ENCODE measurements around the gene S100A11. TPM values are rescaled to one million over a fixed set of nuclear protein-coding genes. Genes with fewer than 3 reads are reported as not detected.

S100A11 gene
- total RNA-seq, 2 experiments from 2014 or later = 264 to 361 TPM

DNA sequence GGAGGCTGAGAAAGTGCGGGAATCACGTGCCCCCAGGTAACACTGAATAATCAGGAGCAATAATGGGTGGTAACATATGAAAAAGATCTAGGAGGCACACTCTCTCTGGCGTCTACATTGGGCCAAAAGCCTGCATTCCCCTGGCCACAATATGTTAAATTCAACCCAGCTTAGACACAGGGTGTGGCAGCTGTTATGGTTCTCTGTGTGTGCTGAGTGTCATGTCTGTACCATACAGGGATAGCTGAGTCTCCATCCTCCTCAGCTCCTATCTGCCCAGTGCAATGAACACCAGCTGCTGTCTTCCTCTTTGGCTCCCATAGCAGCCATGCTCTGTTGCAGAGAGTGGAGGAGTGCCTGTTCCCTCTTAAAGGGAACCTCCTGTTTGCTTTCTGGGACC lies 14.3 kb downstream of the S100A11 start:
- no peaks in the 10 kb centered on the region for H3K36me3 Mint-ChIP-seq (ENCODE audit: low read depth)
- H3K4me3 Mint-ChIP-seq = no peak overlapping the region
- no peak for DNase-seq
- no peak overlapping the region for H3K27ac Mint-ChIP-seq
- no peaks in the 10 kb centered on the region for H3K9me3 Mint-ChIP-seq (ENCODE audit: low read depth)
- ATAC-seq = no peak
- no peaks in the 10 kb centered on the region for H3K4me1 Mint-ChIP-seq
- H3K27me3 Mint-ChIP-seq = no peaks in the 10 kb centered on the region
- intact Hi-C loops (cut with DNase I, micrococcal nuclease) = no loop called here
- ChIA-PET POLR2A (no interaction called here), CTCF (no interaction called here)

DNA sequence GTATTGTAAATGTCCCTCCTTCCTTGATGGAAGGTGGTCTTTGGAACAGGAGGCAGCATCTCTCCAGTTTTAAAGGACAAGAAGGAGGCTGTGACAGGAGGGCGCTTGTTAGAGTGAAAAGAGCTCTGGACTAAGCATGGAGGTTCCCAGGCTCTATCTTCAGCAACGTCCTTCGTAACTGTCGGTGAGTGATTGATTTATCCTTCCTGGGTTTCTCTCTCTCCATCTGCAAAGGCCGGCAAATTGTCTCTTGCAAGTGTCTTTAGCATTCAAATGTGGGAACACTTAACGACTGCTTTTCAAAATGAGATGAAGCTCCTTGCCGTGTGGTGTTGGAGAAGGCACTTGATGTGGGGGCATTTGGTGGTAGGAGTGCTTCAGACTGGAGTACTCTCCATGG lies 15.2 kb downstream of the S100A11 start:
- H3K4me1 Mint-ChIP-seq = no peaks in the 10 kb centered on the region
- ChIA-PET CTCF (interaction anchor here (1.3 kb wide), 1 partner anchor 12 kb away, joined by 3 read pairs; no protein-coding TSS in a partner anchor), POLR2A (no interaction called here)
- no peaks in the 10 kb centered on the region for H3K27me3 Mint-ChIP-seq
- intact Hi-C loops (cut with DNase I, micrococcal nuclease) = no loop called here
- H3K36me3 Mint-ChIP-seq (ENCODE audit: low read depth) = no peaks in the 10 kb centered on the region
- H3K4me3 Mint-ChIP-seq = no peak overlapping the region
- DNase-seq = no peak
- ATAC-seq = no peak
- H3K27ac Mint-ChIP-seq = no peak overlapping the region
- no peaks in the 10 kb centered on the region for H3K9me3 Mint-ChIP-seq (ENCODE audit: low read depth)

DNA sequence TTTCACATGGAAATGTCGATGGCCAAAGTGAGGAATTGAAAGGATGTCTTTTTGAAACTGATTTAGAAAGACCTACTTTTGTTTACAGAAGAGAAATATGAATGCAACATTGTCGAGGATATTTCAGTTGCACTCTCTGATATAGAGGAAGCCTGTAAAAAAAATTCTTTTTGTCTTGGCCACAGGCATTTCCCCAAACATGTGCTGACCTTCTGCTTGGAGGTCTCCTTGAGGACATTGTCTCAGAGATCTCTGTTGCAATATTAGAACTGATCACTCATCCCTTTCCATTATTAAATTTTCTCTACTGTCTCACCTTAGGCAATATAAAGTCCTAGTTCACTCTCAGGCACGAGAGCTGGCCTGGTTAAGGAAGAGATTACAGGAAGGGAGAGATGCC lies 16.0 kb downstream of the S100A11 start:
- Mint-ChIP-seq H3K27me3 (no peaks in the 10 kb centered on the region), H3K4me3 (no peak overlapping the region), H3K27ac (no peak overlapping the region), H3K4me1 (no peaks in the 10 kb centered on the region), H3K36me3 (ENCODE audit: low read depth) (no peaks in the 10 kb centered on the region), H3K9me3 (ENCODE audit: low read depth) (no peaks in the 10 kb centered on the region)
- intact Hi-C loops (cut with DNase I, micrococcal nuclease) = no loop called here
- no peak for ATAC-seq
- ChIA-PET CTCF (interaction anchor here (1.3 kb wide), 1 partner anchor 11 kb away, joined by 3 read pairs; no protein-coding TSS in a partner anchor), POLR2A (no interaction called here)
- DNase-seq = no peak

DNA sequence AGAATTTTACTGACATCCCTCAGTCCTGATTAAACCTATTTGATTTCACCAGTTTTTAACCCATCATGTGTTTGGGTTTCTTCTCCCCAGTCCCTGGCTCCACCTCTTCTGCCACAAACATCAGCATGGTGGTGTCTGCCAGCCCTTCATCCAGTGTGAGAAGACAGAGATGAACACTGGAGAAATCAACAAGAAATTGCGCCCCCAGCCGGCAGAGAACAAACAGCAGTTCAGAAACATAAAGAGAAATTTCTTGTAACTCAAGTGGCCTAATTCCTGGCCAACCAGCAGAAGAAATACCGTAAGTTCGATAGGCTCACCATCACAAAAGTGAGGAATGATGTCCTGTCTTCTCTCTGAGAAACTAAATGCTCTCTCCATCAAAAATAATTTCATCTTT lies 18.3 kb downstream of the S100A11 start:
- H3K27ac Mint-ChIP-seq = no peak overlapping the region
- DNase-seq = peak; percentile 70
- H3K4me3 Mint-ChIP-seq = no peak overlapping the region
- no peaks in the 10 kb centered on the region for H3K36me3 Mint-ChIP-seq (ENCODE audit: low read depth)
- H3K9me3 Mint-ChIP-seq (ENCODE audit: low read depth) = no peaks in the 10 kb centered on the region
- ChIA-PET POLR2A (no interaction called here), CTCF (interaction anchor here (0.6 to 1.6 kb wide), 11 partner anchors 9 to 340 kb away, joined by 3 read pairs; no protein-coding TSS in a partner anchor)
- H3K4me1 Mint-ChIP-seq = peaks cover 3% of the 10 kb centered on the region
- no peak for ATAC-seq
- intact Hi-C loops (cut with DNase I, micrococcal nuclease) = no loop called here
- H3K27me3 Mint-ChIP-seq = peaks cover 4% of the 10 kb centered on the region

DNA sequence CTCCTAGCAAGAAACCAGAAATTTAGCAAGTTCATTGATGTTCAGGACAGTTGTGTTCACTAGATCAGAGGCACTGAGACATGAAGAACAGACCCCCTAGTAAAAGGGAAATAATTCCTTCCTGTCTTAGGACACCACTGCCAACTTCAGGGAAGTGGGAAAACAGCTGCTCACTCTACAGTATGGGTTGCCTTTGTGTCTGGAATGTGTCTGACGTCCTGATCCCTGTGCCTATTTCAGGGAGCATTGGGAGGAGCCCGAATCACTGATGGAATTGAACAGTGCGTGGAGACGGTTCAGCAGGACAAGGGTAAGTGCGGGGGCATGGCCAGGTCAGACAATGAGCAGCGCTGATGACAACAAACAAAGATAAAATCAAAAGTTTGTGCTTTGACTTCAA lies 21.0 kb downstream of the S100A11 start:
- H3K9me3 Mint-ChIP-seq (ENCODE audit: low read depth) = no peaks in the 10 kb centered on the region
- CTCF ChIA-PET = interaction anchor here (0.6 to 3.9 kb wide), 9 partner anchors 11 to 128 kb away, joined by 3 to 23 read pairs (median 5); no protein-coding TSS in a partner anchor
- ATAC-seq (no peak), DNase-seq (no peak)
- peaks cover 3% of the 10 kb centered on the region for H3K4me1 Mint-ChIP-seq
- no peak overlapping the region for H3K4me3 Mint-ChIP-seq
- H3K27me3 Mint-ChIP-seq = peaks cover 4% of the 10 kb centered on the region
- no peaks in the 10 kb centered on the region for H3K36me3 Mint-ChIP-seq (ENCODE audit: low read depth)
- no peak overlapping the region for H3K27ac Mint-ChIP-seq
- POLR2A ChIA-PET = no interaction called here
- intact Hi-C loops (cut with DNase I, micrococcal nuclease) = no loop called here

DNA sequence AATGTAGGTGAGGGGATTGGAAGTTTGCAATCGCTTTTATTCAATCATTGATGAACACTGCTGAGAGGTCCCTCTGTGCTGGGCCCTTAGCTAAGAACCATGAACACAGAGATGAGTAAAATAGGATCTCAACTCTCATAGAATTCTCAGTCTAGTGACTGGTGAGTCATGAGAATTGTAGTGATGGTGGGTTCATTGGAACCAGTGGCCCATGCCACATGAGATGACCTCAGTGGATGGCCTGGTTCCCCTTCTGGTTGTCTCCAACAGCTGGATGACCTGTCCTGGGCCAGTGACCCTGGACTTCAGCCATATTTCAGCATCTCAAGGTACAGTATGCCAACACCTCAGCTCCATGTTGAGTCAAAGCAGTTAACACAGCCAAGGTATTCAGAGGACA lies 21.9 kb downstream of the S100A11 start:
- ChIA-PET CTCF (interaction anchor here (0.6 to 3.9 kb wide), 10 partner anchors 10 to 467 kb away, joined by 3 to 23 read pairs (median 4); no protein-coding TSS in a partner anchor), POLR2A (no interaction called here)
- Mint-ChIP-seq H3K4me1 (peaks cover 3% of the 10 kb centered on the region), H3K4me3 (no peak overlapping the region), H3K36me3 (ENCODE audit: low read depth) (no peaks in the 10 kb centered on the region), H3K9me3 (ENCODE audit: low read depth) (no peaks in the 10 kb centered on the region), H3K27ac (no peak overlapping the region), H3K27me3 (peaks cover 4% of the 10 kb centered on the region)
- intact Hi-C loops (cut with DNase I, micrococcal nuclease) = no loop called here
- ATAC-seq (no peak), DNase-seq (no peak)

DNA sequence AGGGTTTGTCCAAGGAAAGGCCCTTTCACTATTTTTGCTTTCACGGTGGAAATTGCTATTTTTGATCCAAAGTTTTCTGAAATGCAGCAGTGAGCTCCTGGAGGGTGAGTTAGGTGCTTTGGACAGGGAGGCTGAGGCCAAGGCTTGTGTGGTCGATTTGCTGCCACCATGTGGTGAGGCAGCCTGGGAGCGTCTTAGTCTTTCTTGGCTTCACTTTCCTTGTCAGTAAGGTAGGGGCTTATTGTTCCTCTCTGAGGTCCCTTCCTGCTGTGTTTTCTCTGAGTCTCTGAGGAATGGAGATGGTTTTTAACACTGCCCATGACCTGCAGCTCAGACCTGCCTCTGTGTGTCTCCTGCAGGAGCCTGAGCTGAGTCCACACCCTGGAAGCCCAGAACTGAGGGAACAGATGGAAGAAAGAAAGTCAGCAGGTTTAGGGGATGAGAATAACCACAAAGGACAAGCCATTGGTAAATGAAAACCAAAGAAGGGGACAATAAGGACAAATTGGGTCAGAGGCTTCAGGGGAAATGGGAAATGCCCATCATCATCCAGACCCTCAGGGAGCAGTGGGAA lies 23.1 kb downstream of the S100A11 start:
- ATAC-seq = peak; percentile 49
- intact Hi-C loops (cut with DNase I, micrococcal nuclease) = loop anchor here in 1 of 2 experiments (1.0 kb wide), 2 partner anchors 45 to 79 kb away; no protein-coding TSS in a partner anchor

DNA sequence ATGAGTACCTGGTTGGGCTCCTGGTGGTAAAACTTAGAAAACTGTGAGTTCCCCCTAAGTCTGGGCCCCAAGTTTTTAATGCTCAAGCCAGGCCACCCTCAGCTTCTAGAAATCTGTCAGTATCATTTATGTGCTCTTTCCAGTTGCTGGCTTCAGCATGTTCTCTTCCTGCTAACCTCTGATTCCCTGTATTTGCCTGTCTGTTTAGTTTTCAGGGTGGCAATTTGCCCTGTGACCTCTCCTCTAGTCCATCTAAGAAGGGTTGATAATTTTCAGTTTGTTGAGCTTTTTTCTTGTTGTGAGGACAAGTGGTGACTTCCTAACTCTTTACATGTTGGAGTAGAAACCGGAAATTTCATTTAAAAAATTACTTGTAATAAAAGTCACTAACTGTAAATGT lies 27.1 kb downstream of the S100A11 start:
- ATAC-seq = no peak
- Mint-ChIP-seq H3K4me3 (no peak overlapping the region), H3K4me1 (peaks cover 3% of the 10 kb centered on the region), H3K9me3 (ENCODE audit: low read depth) (no peaks in the 10 kb centered on the region), H3K36me3 (ENCODE audit: low read depth) (no peaks in the 10 kb centered on the region), H3K27me3 (peaks cover 9% of the 10 kb centered on the region), H3K27ac (no peak overlapping the region)
- no peak for DNase-seq
- ChIA-PET CTCF (interaction anchor here (0.9 to 6.2 kb wide), 3 partner anchors 10 to 40 kb away, joined by 3 to 44 read pairs (median 4); no protein-coding TSS in a partner anchor), POLR2A (no interaction called here)
- intact Hi-C loops (cut with DNase I, micrococcal nuclease) = no loop called here

More for the DNA sequence above, 23.1 kb downstream of the S100A11 start:
- Mint-ChIP-seq H3K4me3 (no peak overlapping the region), H3K36me3 (ENCODE audit: low read depth) (no peaks in the 10 kb centered on the region), H3K27ac (no peak overlapping the region), H3K9me3 (ENCODE audit: low read depth) (no peaks in the 10 kb centered on the region), H3K27me3 (peaks cover 9% of the 10 kb centered on the region), H3K4me1 (peaks cover 3% of the 10 kb centered on the region)
- DNase-seq = peak; percentile 72
- POLR2A ChIA-PET = no interaction called here
- CTCF ChIA-PET = interaction anchor here (0.6 to 6.2 kb wide), 13 partner anchors 10 to 606 kb away, joined by 3 to 44 read pairs (median 4); no protein-coding TSS in a partner anchor

DNA sequence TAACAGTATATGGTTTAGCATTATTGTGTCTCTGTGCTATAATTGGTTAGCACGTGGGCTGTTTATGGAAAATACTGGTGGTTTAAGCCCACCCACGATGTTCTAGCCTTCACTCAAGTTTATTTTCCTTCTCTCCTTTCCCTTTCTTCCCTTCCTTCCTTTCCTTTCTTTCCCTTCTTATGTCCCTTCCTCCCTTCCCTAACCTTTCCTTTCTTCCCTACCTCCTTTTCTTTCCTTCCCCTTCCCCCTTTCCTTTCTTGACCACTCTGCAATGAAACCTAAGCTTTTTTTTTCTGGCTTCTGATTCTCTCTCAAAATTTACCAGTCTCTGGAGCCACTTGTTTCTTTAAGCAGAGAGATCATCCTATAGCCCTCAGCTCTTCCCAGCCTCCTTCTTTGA lies 29.8 kb downstream of the S100A11 start:
- Mint-ChIP-seq H3K4me1 (no peaks in the 10 kb centered on the region), H3K36me3 (ENCODE audit: low read depth) (no peaks in the 10 kb centered on the region), H3K27me3 (peaks cover 9% of the 10 kb centered on the region), H3K4me3 (no peak overlapping the region), H3K9me3 (ENCODE audit: low read depth) (no peaks in the 10 kb centered on the region), H3K27ac (no peak overlapping the region)
- no peak for ATAC-seq
- no peak for DNase-seq
- ChIA-PET POLR2A (no interaction called here), CTCF (interaction anchor here (1.5 to 9.9 kb wide), 2 partner anchors 39 to 73 kb away, joined by 3 to 172 read pairs; no protein-coding TSS in a partner anchor)
- intact Hi-C loops (cut with DNase I, micrococcal nuclease) = no loop called here

DNA sequence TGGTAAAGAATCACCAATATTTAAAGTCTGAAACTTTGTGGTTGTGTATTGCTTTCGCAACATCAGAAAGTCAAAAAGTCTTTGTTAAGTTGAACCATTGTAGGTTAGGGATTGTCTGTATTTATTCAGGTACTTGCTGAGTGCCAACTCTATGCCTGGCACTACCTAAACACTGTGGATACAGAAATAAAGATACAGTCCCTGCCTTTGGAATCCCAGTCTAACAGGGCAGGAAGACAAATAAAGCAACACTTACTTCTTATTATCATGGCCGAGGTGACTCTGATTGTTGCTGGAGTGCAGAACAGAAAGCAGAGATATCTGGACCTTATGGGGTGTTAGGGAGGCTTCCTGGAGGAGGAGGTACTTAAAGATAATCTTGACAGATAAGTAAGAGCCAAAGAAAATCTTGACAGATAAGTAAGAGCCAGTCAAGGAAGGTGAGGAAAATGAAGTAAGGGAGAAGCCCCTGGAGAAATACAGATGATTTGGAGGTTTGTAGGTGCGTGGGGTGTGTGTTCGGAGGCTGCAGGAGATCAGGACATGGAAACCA lies 31.4 kb downstream of the S100A11 start:
- CTCF ChIA-PET = interaction anchor here (0.8 to 11.7 kb wide), 6 partner anchors 10 to 69 kb away, joined by 3 to 266 read pairs (median 52); no protein-coding TSS in a partner anchor
- intact Hi-C loops (cut with DNase I, micrococcal nuclease) = no loop called here
- no peaks in the 10 kb centered on the region for H3K36me3 Mint-ChIP-seq (ENCODE audit: low read depth)

DNA sequence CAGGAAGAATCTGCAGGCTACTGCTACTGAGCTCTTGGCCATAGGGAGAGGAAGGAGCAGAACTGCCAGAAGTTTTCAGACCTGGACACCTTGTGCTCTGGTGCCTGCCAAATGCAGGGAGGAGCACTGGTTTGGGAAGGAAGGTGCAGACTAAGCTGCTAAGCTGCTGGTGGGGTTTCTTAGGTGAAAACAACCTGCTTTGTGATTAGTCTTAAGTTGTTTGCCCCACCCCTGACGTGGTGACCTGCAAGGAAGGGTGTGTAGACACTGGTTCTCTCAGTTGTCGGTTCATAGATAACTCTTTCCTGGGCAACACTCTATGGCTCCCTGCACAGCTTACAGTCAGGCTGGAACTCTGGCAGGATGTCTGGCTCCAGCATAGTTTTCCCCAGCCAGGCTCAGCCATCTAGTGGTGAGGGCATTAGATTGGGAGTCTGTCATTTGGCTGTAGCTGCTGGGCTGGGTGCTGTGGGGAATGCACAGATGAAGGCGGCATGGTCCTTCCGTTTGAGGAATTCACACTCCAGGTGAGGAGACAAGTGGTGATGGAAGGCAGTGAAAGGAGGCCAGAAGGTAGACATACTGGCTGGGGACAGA lies 32.9 kb downstream of the S100A11 start:
- H3K36me3 Mint-ChIP-seq (ENCODE audit: low read depth) = no peaks in the 10 kb centered on the region
- H3K4me3 Mint-ChIP-seq = no peak overlapping the region
- H3K27me3 Mint-ChIP-seq = peaks cover 4% of the 10 kb centered on the region
- no peaks in the 10 kb centered on the region for H3K9me3 Mint-ChIP-seq (ENCODE audit: low read depth)
- intact Hi-C loops (cut with DNase I, micrococcal nuclease) = loop anchor here in 1 of 2 experiments (5.0 kb wide), 1 partner anchor 162 kb away; no protein-coding TSS in a partner anchor
- ATAC-seq (no peak), DNase-seq (no peak)
- POLR2A ChIA-PET = no interaction called here
- peaks cover 7% of the 10 kb centered on the region for H3K4me1 Mint-ChIP-seq
- H3K27ac Mint-ChIP-seq = no peak overlapping the region
- CTCF ChIA-PET = interaction anchor here (0.6 to 11.7 kb wide), 9 partner anchors 9 to 113 kb away, joined by 3 to 266 read pairs (median 8); no protein-coding TSS in a partner anchor

More for the DNA sequence above, 31.4 kb downstream of the S100A11 start:
- DNase-seq (no peak), ATAC-seq (no peak)
- Mint-ChIP-seq H3K27me3 (peaks cover 9% of the 10 kb centered on the region), H3K4me3 (no peak overlapping the region), H3K9me3 (ENCODE audit: low read depth) (no peaks in the 10 kb centered on the region), H3K27ac (no peak overlapping the region), H3K4me1 (peaks cover 7% of the 10 kb centered on the region)
- POLR2A ChIA-PET = no interaction called here
